Peyer's patch (tissue), 4 donors: ENCODE data around the gene TBCK.

Source experiments
- CTCF ChIP-seq, 6 experiments: fragments of 450-650 bp in 4 of 6; fragments of 200-600 bp in 2 of 6; sonication (generic) in 1 of 6; IDR thresholded peaks; one replicate each; pipeline ENCODE4 v1.5.1; 2017 to 2019; ENCODE audit warnings: antibody characterized with exemption in 6 of 6, mild to moderate bottlenecking in 3 of 6, moderate library complexity in 1 of 6
- POLR2A ChIP-seq, 2 donors: fragments of 450-650 bp; IDR thresholded peaks; one replicate each; pipeline ENCODE4 v1.5.1; 2017; ENCODE audit warnings: antibody characterized with exemption in 2 of 2, mild to moderate bottlenecking in 2 of 2, moderate library complexity in 2 of 2

- TF ChIP-seq POLR2A (IDR thresholded peaks at IDR 0.05) (no peak), CTCF (IDR thresholded peaks at IDR 0.05) (no peak)
Measured at GRCh38 chr4:106246441-106246840, 69.6 kb downstream of the TBCK start.
